ENCODE results near the gene SKIDA1. TPM values are rescaled to one million over a fixed set of nuclear protein-coding genes. Genes with fewer than 3 reads are reported as not detected.

Gene SKIDA1
- total and polyA plus RNA-seq, 2 donors: 0.73 to 0.85 TPM

Other genes starting within 250 kb of the SKIDA1 start
- 27.9 TPM for gene MLLT10, start 8.6 kb upstream of the SKIDA1 start, total RNA-seq
- 23.0 TPM for gene MLLT10, start 8.6 kb upstream of the SKIDA1 start, polyA plus RNA-seq